PFSK-1 (cell line): ENCODE results near the gene WDR74.

Experiments used
- FOXP2 ChIP-seq: optimal IDR thresholded peaks from 2 replicates; pipeline ENCODE3; 2011; ENCODE audit warnings: borderline replicate concordance, control low read depth, inconsistent platforms; ENCODE audit not compliant: insufficient read depth; ENCODE audit errors: extremely low read length, extremely low read depth
- POLR2AphosphoS5 ChIP-seq: IDR thresholded peaks from 2 replicates; pipeline ENCODE4 v1.6.1; 2012; ENCODE audit warnings: low read depth, mild to moderate bottlenecking, control low read depth, low read length, moderate library complexity
- REST ChIP-seq, 2 experiments: IDR thresholded peaks; 2 replicates each; pipeline versions ENCODE4 v1.6.1 to v1.8.0; 2011 to 2012; ENCODE audit warnings: low read depth in 2 of 2, low read length in 2 of 2, control low read depth in 1 of 2, inconsistent platforms in 1 of 2, mild to moderate bottlenecking in 1 of 2, moderate library complexity in 1 of 2; ENCODE audit not compliant: insufficient read depth in 1 of 2
- SIN3A ChIP-seq: IDR thresholded peaks from 2 replicates; pipeline ENCODE4 v1.6.1; 2012; ENCODE audit warnings: mild to moderate bottlenecking, low read length, moderate library complexity, borderline replicate concordance; ENCODE audit not compliant: insufficient read depth
- TAF1 ChIP-seq: IDR thresholded peaks from 2 replicates; pipeline ENCODE4 v1.6.1; 2012; ENCODE audit warnings: low read length, control low read depth, borderline replicate concordance; ENCODE audit not compliant: insufficient read depth

DNA sequence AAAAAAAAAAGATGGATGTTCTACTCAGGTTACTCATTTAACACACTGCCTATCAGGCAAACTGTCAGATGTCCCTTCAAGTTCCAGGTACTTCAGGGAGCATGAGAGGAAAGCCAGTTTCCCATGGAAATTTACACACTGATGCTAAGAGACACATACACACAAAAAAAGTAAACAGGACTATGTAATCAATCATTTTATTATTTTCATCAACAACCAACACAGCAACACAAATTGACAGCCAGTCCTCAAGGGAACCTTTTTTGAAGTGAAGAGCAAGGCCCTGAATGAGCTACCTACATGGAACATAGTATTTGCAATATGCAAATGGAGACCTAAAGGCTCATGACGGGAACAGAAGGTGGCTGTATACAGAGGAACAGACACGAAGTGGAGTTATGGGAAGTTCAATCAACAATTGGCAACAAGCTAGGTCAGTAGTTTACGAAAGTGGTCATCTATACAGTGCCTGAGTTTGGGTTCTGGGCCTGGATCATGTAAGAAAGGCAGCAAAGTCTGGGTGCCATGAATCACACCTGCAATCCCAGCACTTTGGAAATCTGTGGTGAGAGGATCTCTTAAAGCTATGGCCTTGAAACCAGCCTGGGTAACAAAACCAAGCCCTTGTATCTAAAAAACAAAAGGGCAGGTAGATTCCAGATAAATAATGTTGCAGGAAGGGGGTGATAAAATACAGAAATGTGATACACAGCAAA, 12.6 kb upstream of the WDR74 start:
- TF ChIP-seq REST (IDR thresholded peaks at IDR 0.05; ENCODE audit: insufficient read depth in 1 of 2, low read depth in 2 of 2, low read length in 2 of 2) = no peak
- peak; percentile 68 for TF ChIP-seq POLR2AphosphoS5
- no peak for TF ChIP-seq SIN3A
- TF ChIP-seq TAF1 = no peak
- TF ChIP-seq FOXP2 = no peak
